GM13977 (cell line): ENCODE data around the gene NPPC.

Experiments
- DNase-seq: peaks from one replicate; pipeline ENCODE4 v3.0.0; 2012; ENCODE audit warnings: low spot score
- CTCF ChIP-seq: IDR thresholded peaks from 2 replicates; pipeline ENCODE4 v1.5.1; 2012; ENCODE audit warnings: mild to moderate bottlenecking, control low read depth; ENCODE audit not compliant: insufficient read depth; ENCODE audit errors: extremely low read depth, missing control alignments
- in situ Hi-C: fragments of 300-500 bp; cut with MboI; formaldehyde crosslinking; loops from one replicate; pipeline ENCODE4 v1.12.0; 2022; ENCODE audit warnings: low sequenced_read_pairs, low pct_unique_long_range_greater_than_20kb, mixed read lengths, inconsistent platforms; ENCODE audit not compliant: unreplicated experiment

The NPPC gene

GRCh38 chr2:231928901-231929725 lies 2.9 kb upstream of the NPPC start:
- in situ Hi-C loops, result no loop called here
- no peak for DNase-seq
- no peak for TF ChIP-seq CTCF

- in situ Hi-C loops, result no loop called here
- DNase-seq, result no peak
- no peak for TF ChIP-seq CTCF
Measured at GRCh38 chr2:231928481-231928880, 2.3 kb upstream of the NPPC start.

- in situ Hi-C loops, result no loop called here
- no peak for TF ChIP-seq CTCF
- DNase-seq, result no peak
Measured at GRCh38 chr2:231927566-231927890, 1.3 kb upstream of the NPPC start.

- DNase-seq, result peak; percentile 60
- peak; percentile 17 for TF ChIP-seq CTCF
- in situ Hi-C loops, result no loop called here
Measured at GRCh38 chr2:231926761-231927565, 767 bp upstream of the NPPC start.

GRCh38 chr2:231925303-231926179 lies 655 bp downstream of the NPPC start:
- peak; percentile 91 for TF ChIP-seq CTCF
- DNase-seq, result peak; percentile 93
- in situ Hi-C loops, result no loop called here

- in situ Hi-C loops, result no loop called here
- no peak for DNase-seq
- no peak for TF ChIP-seq CTCF
Measured at GRCh38 chr2:231924889-231925275, 1.3 kb downstream of the NPPC start.
